Liver (tissue), 9 donors: ENCODE data around the gene USP38. TPM values are rescaled to one million over a fixed set of nuclear protein-coding genes. Genes with fewer than 3 reads are reported as not detected.

Source experiments
- DNase-seq: peaks from one replicate; pipeline ENCODE4 v3.0.0-alpha.2; 2017; ENCODE audit warnings: low spot score
- H3K27ac ChIP-seq, 2 donors: one replicate each; pipeline ENCODE4 v1.7.0; 2013; ENCODE audit warnings: inconsistent platforms in 2 of 2, low read length in 2 of 2, control low read depth in 1 of 2, low read depth in 1 of 2, mild to moderate bottlenecking in 1 of 2
- H3K27me3 ChIP-seq, 4 donors: one replicate each; pipeline versions ENCODE4 v1.6.1 to v1.7.0; 2013; ENCODE audit warnings: low read length in 3 of 4, inconsistent platforms in 1 of 4, mild to moderate bottlenecking in 1 of 4, moderate library complexity in 1 of 4; ENCODE audit not compliant: control insufficient read depth in 4 of 4, insufficient read depth in 4 of 4
- H3K36me3 ChIP-seq, 4 donors: one replicate each; pipeline versions ENCODE4 v1.6.1 to v1.7.0; 2013; ENCODE audit warnings: low read length in 3 of 4, mild to moderate bottlenecking in 3 of 4, low read depth in 1 of 4, moderate library complexity in 1 of 4; ENCODE audit not compliant: control insufficient read depth in 4 of 4, insufficient read depth in 3 of 4
- H3K4me1 ChIP-seq, 4 donors: one replicate each; pipeline versions ENCODE4 v1.6.1 to v1.7.0; 2013; ENCODE audit warnings: low read length in 3 of 4, mild to moderate bottlenecking in 3 of 4, moderate library complexity in 1 of 4; ENCODE audit not compliant: control insufficient read depth in 4 of 4, insufficient read depth in 4 of 4
- H3K4me3 ChIP-seq, 3 donors: one replicate each; pipeline versions ENCODE4 v1.6.1 to v1.7.0; 2013; ENCODE audit warnings: low read length in 3 of 3, control low read depth in 1 of 3, low read depth in 1 of 3, mild to moderate bottlenecking in 1 of 3
- H3K9ac ChIP-seq, 2 donors: one replicate each; pipeline ENCODE4 v1.7.0; 2013; ENCODE audit warnings: low read length in 2 of 2, mild to moderate bottlenecking in 2 of 2, moderate library complexity in 2 of 2, control low read depth in 1 of 2, low read depth in 1 of 2
- H3K9me3 ChIP-seq, 4 donors: one replicate each; pipeline versions ENCODE4 v1.6.1 to v1.7.0; 2013; ENCODE audit warnings: low read length in 3 of 4; ENCODE audit not compliant: control insufficient read depth in 4 of 4
- EGR1 ChIP-seq, 2 donors: IDR thresholded peaks; 2 replicates each; pipeline ENCODE4 v1.6.1; 2016 to 2018; ENCODE audit warnings: antibody characterized with exemption in 2 of 2, low read depth in 2 of 2
- FOXA2 ChIP-seq: IDR thresholded peaks from 2 replicates; pipeline ENCODE4 v1.6.1; 2016; ENCODE audit warnings: antibody characterized with exemption
- JUND ChIP-seq, 2 donors: IDR thresholded peaks; 2 replicates each; pipeline ENCODE4 v1.6.1; 2016; ENCODE audit warnings: antibody characterized with exemption in 2 of 2
- NR2F2 ChIP-seq: IDR thresholded peaks from 2 replicates; pipeline ENCODE4 v1.6.1; 2016; ENCODE audit warnings: antibody characterized with exemption
- RAD21 ChIP-seq, 2 donors: IDR thresholded peaks; 2 replicates each; pipeline ENCODE4 v1.6.1; 2016; ENCODE audit warnings: antibody characterized with exemption in 2 of 2, mild to moderate bottlenecking in 2 of 2
- RXRA ChIP-seq, 2 donors: IDR thresholded peaks; 2 replicates each; pipeline ENCODE4 v1.6.1; 2017 to 2018; ENCODE audit warnings: antibody characterized with exemption in 2 of 2, mild to moderate bottlenecking in 1 of 2
- YY1 ChIP-seq: IDR thresholded peaks from 2 replicates; pipeline ENCODE4 v1.6.1; 2016; ENCODE audit warnings: antibody characterized with exemption, mild to moderate bottlenecking
- WGBS: extraction: QIAGEN DNeasy Blood & Tissue Kit; methylation state at CpG from one replicate; pipeline ENCODE4 v1.1.7; 2013; 5-methylcytosine and 5-hydroxymethylcytosine counted together
- polyA plus RNA-seq, 2 donors: library from polyadenylated mRNA; stranded (reverse) in 1 of 2; unstranded in 1 of 2; fragments of 200-250 nt in 1 of 2; fragments of >200 nt in 1 of 2; fragmentation: Nextera tagmentation in 1 of 2; extraction: Ambion mirVana in 1 of 2; gene quantifications; one replicate each; pipeline versions ENCODE4 v1.2.1 to v1.2.3, GENCODE V29; 2013 to 2015
- total RNA-seq, 2 donors: library from RNA; depleted of rRNA; stranded (reverse); fragments of >200 nt; gene quantifications; one replicate each; pipeline ENCODE4 v1.2.3, GENCODE V29; 2014
- TF ChIP-seq, protein P1 (sequence below): IDR thresholded peaks from 2 replicates; pipeline ENCODE4 v1.6.1; 2016; ENCODE audit warnings: antibody characterized with exemption
- TF ChIP-seq, protein P2 (sequence below): IDR thresholded peaks from 2 replicates; pipeline ENCODE4 v1.6.1; 2016; ENCODE audit warnings: antibody characterized with exemption, mild to moderate bottlenecking
- TF ChIP-seq, protein P3 (sequence below): fragments of 150-350 bp; IDR thresholded peaks from 2 replicates; pipeline ENCODE4 v1.5.1; 2017; ENCODE audit warnings: improper control_type of control experiment, low read depth, low read length; ENCODE audit not compliant: missing input control
- donor health status: healthy.
- donor health status: healthy.
- donor health status: healthy.
- donor health status: healthy.
- donor health status: healthy.

The USP38 gene
- total and polyA plus RNA-seq, 4 donors, result 6.1 to 36.1 (median 18.2) TPM

DNA sequence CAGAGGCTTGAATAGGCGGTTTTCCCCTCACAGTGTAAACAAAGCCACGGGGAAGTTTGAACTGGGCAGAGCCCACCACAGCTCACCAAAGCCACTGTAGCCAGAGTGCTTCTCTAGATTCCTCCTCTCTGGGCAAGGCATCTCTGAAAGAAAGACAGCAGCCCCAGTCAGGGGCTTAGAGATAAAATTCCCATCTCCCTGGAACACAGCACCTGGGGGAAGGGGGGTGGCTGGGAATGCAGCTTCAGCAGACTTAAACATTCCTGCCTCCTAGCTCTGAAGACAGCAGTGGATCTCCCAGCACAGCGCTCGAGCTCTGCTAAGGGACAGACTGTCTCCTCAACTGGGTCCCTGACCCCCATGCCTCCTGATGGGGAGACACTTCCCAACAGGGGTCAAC lies 44.0 kb upstream of the USP38 start:
- H3K4me1 ChIP-seq, result no peaks in the 10 kb centered on the region
- 64% methylated on average over 4 of the region's 4 CpGs for WGBS
- no peak overlapping the region for H3K4me3 ChIP-seq
- no peaks in the 10 kb centered on the region for H3K9me3 ChIP-seq
- TF ChIP-seq JUND (IDR thresholded peaks at IDR 0.05) (no peak), EGR1 (IDR thresholded peaks at IDR 0.05; ENCODE audit: low read depth in 2 of 2) (no peak), YY1 (no peak)
- TF ChIP-seq, protein P1, sequence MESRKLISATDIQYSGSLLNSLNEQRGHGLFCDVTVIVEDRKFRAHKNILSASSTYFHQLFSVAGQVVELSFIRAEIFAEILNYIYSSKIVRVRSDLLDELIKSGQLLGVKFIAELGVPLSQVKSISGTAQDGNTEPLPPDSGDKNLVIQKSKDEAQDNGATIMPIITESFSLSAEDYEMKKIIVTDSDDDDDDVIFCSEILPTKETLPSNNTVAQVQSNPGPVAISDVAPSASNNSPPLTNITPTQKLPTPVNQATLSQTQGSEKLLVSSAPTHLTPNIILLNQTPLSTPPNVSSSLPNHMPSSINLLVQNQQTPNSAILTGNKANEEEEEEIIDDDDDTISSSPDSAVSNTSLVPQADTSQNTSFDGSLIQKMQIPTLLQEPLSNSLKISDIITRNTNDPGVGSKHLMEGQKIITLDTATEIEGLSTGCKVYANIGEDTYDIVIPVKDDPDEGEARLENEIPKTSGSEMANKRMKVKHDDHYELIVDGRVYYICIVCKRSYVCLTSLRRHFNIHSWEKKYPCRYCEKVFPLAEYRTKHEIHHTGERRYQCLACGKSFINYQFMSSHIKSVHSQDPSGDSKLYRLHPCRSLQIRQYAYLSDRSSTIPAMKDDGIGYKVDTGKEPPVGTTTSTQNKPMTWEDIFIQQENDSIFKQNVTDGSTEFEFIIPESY, result no peak
- TF ChIP-seq, protein P2, sequence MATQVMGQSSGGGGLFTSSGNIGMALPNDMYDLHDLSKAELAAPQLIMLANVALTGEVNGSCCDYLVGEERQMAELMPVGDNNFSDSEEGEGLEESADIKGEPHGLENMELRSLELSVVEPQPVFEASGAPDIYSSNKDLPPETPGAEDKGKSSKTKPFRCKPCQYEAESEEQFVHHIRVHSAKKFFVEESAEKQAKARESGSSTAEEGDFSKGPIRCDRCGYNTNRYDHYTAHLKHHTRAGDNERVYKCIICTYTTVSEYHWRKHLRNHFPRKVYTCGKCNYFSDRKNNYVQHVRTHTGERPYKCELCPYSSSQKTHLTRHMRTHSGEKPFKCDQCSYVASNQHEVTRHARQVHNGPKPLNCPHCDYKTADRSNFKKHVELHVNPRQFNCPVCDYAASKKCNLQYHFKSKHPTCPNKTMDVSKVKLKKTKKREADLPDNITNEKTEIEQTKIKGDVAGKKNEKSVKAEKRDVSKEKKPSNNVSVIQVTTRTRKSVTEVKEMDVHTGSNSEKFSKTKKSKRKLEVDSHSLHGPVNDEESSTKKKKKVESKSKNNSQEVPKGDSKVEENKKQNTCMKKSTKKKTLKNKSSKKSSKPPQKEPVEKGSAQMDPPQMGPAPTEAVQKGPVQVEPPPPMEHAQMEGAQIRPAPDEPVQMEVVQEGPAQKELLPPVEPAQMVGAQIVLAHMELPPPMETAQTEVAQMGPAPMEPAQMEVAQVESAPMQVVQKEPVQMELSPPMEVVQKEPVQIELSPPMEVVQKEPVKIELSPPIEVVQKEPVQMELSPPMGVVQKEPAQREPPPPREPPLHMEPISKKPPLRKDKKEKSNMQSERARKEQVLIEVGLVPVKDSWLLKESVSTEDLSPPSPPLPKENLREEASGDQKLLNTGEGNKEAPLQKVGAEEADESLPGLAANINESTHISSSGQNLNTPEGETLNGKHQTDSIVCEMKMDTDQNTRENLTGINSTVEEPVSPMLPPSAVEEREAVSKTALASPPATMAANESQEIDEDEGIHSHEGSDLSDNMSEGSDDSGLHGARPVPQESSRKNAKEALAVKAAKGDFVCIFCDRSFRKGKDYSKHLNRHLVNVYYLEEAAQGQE, result no peak
- no peak overlapping the region for H3K27ac ChIP-seq
- no peaks in the 10 kb centered on the region for H3K27me3 ChIP-seq
- H3K9ac ChIP-seq, result no peak overlapping the region
- no peaks in the 10 kb centered on the region for H3K36me3 ChIP-seq
- no peak for DNase-seq

DNA sequence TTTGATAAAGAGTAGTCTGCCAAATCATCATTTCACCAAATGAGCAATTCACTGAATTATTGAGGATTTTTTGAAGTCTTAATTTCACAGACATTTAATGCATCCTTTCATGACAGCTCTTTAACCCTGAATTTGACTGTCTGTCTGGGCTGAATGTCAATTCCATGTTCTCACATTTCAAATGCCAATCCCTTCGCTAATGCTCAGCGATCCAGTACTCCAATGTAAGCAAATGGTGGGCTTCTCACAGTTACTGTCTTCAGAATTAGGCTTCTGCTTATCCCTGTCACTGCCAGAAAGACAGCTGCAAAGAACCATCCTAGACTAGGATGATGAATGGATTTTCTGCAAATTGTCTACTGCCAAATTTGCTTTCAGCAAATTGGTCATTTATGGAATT lies 36.2 kb upstream of the USP38 start:
- Histone ChIP-seq H3K4me1 (no peaks in the 10 kb centered on the region), H3K27ac (no peak overlapping the region), H3K27me3 (no peaks in the 10 kb centered on the region), H3K36me3 (no peaks in the 10 kb centered on the region), H3K9ac (no peak overlapping the region), H3K4me3 (no peak overlapping the region), H3K9me3 (peaks cover 1 to 28% (median 7%) of the 10 kb centered on the region in 4 donors)
- 86% methylated on average over 2 of the region's 2 CpGs for WGBS
- TF ChIP-seq, protein P3, sequence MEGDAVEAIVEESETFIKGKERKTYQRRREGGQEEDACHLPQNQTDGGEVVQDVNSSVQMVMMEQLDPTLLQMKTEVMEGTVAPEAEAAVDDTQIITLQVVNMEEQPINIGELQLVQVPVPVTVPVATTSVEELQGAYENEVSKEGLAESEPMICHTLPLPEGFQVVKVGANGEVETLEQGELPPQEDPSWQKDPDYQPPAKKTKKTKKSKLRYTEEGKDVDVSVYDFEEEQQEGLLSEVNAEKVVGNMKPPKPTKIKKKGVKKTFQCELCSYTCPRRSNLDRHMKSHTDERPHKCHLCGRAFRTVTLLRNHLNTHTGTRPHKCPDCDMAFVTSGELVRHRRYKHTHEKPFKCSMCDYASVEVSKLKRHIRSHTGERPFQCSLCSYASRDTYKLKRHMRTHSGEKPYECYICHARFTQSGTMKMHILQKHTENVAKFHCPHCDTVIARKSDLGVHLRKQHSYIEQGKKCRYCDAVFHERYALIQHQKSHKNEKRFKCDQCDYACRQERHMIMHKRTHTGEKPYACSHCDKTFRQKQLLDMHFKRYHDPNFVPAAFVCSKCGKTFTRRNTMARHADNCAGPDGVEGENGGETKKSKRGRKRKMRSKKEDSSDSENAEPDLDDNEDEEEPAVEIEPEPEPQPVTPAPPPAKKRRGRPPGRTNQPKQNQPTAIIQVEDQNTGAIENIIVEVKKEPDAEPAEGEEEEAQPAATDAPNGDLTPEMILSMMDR, result no peak
- TF ChIP-seq EGR1 (IDR thresholded peaks at IDR 0.05; ENCODE audit: low read depth in 2 of 2) (no peak), RXRA (IDR thresholded peaks at IDR 0.05) (no peak), RAD21 (IDR thresholded peaks at IDR 0.05) (no peak), FOXA2 (no peak), JUND (IDR thresholded peaks at IDR 0.05) (no peak), YY1 (no peak), NR2F2 (no peak)
- TF ChIP-seq, protein P1, result no peak
- no peak for DNase-seq
